Aorta (tissue), 5 donors: ENCODE data around the gene INPP5E. TPM values are rescaled to one million over a fixed set of nuclear protein-coding genes. Genes with fewer than 3 reads are reported as not detected.

Source experiments
- ATAC-seq: fragments of 200-7000 bp; cut with Tn5 transposase; one replicate; pipeline ENCODE4 v1.9.1; 2022; ENCODE audit warnings: moderate library complexity; ENCODE audit not compliant: low FRiP score
- DNase-seq, 2 donors: peaks; one replicate each; pipeline ENCODE4 v3.0.0-alpha.2; 2020
- H3K27ac ChIP-seq, 2 donors: one replicate each; pipeline ENCODE4 v1.5.1; 2013; ENCODE audit warnings: low read length in 2 of 2, mild to moderate bottlenecking in 2 of 2, moderate library complexity in 2 of 2, control low read depth in 1 of 2, inconsistent platforms in 1 of 2, low read depth in 1 of 2
- H3K27me3 ChIP-seq, 2 donors: one replicate each; pipeline ENCODE4 v1.6.1; 2013; ENCODE audit warnings: control low read depth in 1 of 2, low read length in 1 of 2, mild to moderate bottlenecking in 1 of 2, moderate library complexity in 1 of 2; ENCODE audit not compliant: insufficient read depth in 2 of 2, control insufficient read depth in 1 of 2
- H3K36me3 ChIP-seq, 2 donors: one replicate each; pipeline ENCODE4 v1.6.1; 2013; ENCODE audit warnings: control low read depth in 1 of 2, low read length in 1 of 2, mild to moderate bottlenecking in 1 of 2; ENCODE audit not compliant: insufficient read depth in 2 of 2, control insufficient read depth in 1 of 2
- H3K4me1 ChIP-seq, 2 donors: one replicate each; pipeline ENCODE4 v1.6.1; 2013; ENCODE audit warnings: low read length in 2 of 2, control low read depth in 1 of 2, mild to moderate bottlenecking in 1 of 2, moderate library complexity in 1 of 2; ENCODE audit not compliant: insufficient read depth in 2 of 2, control insufficient read depth in 1 of 2
- H3K4me3 ChIP-seq, 2 donors: one replicate each; pipeline ENCODE4 v1.5.1; 2013; ENCODE audit warnings: low read length in 2 of 2, control low read depth in 1 of 2, mild to moderate bottlenecking in 1 of 2
- H3K9me3 ChIP-seq: one replicate; pipeline ENCODE4 v1.6.1; 2013; ENCODE audit warnings: mild to moderate bottlenecking, low read length; ENCODE audit not compliant: control insufficient read depth
- WGBS, 2 donors: extraction: QIAGEN DNeasy Blood & Tissue Kit; methylation state at CpG; one replicate each; pipeline ENCODE4 v1.1.7; 2013; 5-methylcytosine and 5-hydroxymethylcytosine counted together
- intact Hi-C, 2 donors: fragments of 100-400 bp; cut with DNase I; formaldehyde crosslinking; loops; one replicate each; pipeline versions ENCODE4 v1.14.2 to v1.15.0; 2022
- polyA plus RNA-seq, 2 donors: library from polyadenylated mRNA; stranded (reverse); fragments of 200-250 nt; gene quantifications; one replicate each; pipeline ENCODE4 v1.2.3, GENCODE V29; 2013
- total RNA-seq, 2 donors: library from RNA; stranded (reverse); fragmentation: NEBNext Ultra II Directional; extraction: Animal tissue kit (Norgen Biotek cat#: 25700); gene quantifications; one replicate each; pipeline ENCODE4 v1.2.1, GENCODE V29; 2021
- donor health status: healthy with polysubstance abuse.
- donor health status: Bipolar disorder and iron deficiency.
- donor health status: DM: no; HTN: no; CAD: no.
- donor health status: DM: no; HTN: no; CAD: no.
- donor health status: DM: yes; HTN: yes; CAD: no.

Gene INPP5E
- total and polyA plus RNA-seq, 4 donors, result 2.8 to 15.6 (median 11.7) TPM

GRCh38 chr9:136419092-136419420 is 20.6 kb downstream of the INPP5E start:
- Histone ChIP-seq H3K9me3 (no peaks in the 10 kb centered on the region), H3K4me3 (no peak overlapping the region), H3K36me3 (peaks cover 3 to 19% of the 10 kb centered on the region in 2 donors), H3K4me1 (no peaks in the 10 kb centered on the region), H3K27me3 (no peaks in the 10 kb centered on the region), H3K27ac (no peak overlapping the region)
- DNase-seq (no peak), ATAC-seq (no peak)
- intact Hi-C loops, result no loop called here
- 92 to 93% methylated on average over 12 of the region's 12 CpGs for WGBS, 2 donors

GRCh38 chr9:136418182-136419091 is 21.2 kb downstream of the INPP5E start:
- Histone ChIP-seq H3K4me3 (no peak overlapping the region), H3K27me3 (no peaks in the 10 kb centered on the region), H3K36me3 (peaks cover 3 to 22% of the 10 kb centered on the region in 2 donors), H3K4me1 (no peaks in the 10 kb centered on the region), H3K9me3 (no peaks in the 10 kb centered on the region), H3K27ac (no peak overlapping the region)
- no peak for ATAC-seq
- no peak for DNase-seq
- intact Hi-C loops, result no loop called here
- WGBS, 2 donors, result 91% methylated on average over 48 of the region's 48 CpGs

- ATAC-seq, result no peak
- Histone ChIP-seq H3K4me3 (no peak overlapping the region), H3K36me3 (peaks cover 3 to 19% of the 10 kb centered on the region in 2 donors), H3K27me3 (no peaks in the 10 kb centered on the region), H3K27ac (no peak overlapping the region), H3K4me1 (no peaks in the 10 kb centered on the region), H3K9me3 (no peaks in the 10 kb centered on the region)
- 90 to 91% methylated on average over 19 of the region's 19 CpGs for WGBS, 2 donors
- no peak for DNase-seq
- intact Hi-C loops, result no loop called here
Measured at GRCh38 chr9:136416914-136417313, 22.7 kb downstream of the INPP5E start.

- no peak for ATAC-seq
- intact Hi-C loops, result no loop called here
- H3K27me3 ChIP-seq, result no peaks in the 10 kb centered on the region
- H3K36me3 ChIP-seq, result peaks cover 3 to 17% of the 10 kb centered on the region in 2 donors
- H3K4me3 ChIP-seq, result no peak overlapping the region
- WGBS, 2 donors, result 91 to 93% methylated on average over 8 of the region's 8 CpGs
- no peak overlapping the region for H3K27ac ChIP-seq
- no peak for DNase-seq
- H3K9me3 ChIP-seq, result no peaks in the 10 kb centered on the region
- H3K4me1 ChIP-seq, result no peaks in the 10 kb centered on the region
Measured at GRCh38 chr9:136416427-136416826, 23.2 kb downstream of the INPP5E start.

GRCh38 chr9:136412962-136413361 is 26.7 kb downstream of the INPP5E start:
- Histone ChIP-seq H3K36me3 (peaks cover 0 to 7% of the 10 kb centered on the region in 2 donors), H3K27ac (no peak overlapping the region), H3K9me3 (no peaks in the 10 kb centered on the region), H3K27me3 (no peaks in the 10 kb centered on the region), H3K4me3 (no peak overlapping the region), H3K4me1 (no peaks in the 10 kb centered on the region)
- 53 to 58% methylated on average over 9 of the region's 9 CpGs for WGBS, 2 donors
- no peak for DNase-seq
- intact Hi-C loops, result loop anchor here in 1 of 2 donors (5.0 kb wide), 1 partner anchor 69 kb away; the partner anchor contains the start of gene SEC16A
- ATAC-seq, result no peak

GRCh38 chr9:136411378-136411777 is 28.3 kb downstream of the INPP5E start:
- no peak overlapping the region for H3K27ac ChIP-seq
- 49 to 53% methylated on average over 4 of the region's 4 CpGs for WGBS, 2 donors
- intact Hi-C loops, result loop anchor here in 1 of 2 donors (5.0 kb wide), 1 partner anchor 71 kb away; the partner anchor contains the start of gene SEC16A

GRCh38 chr9:136410500-136411287 is 29.0 kb downstream of the INPP5E start, which contains the start of the genes ENTR1 and PMPCA:
TSS of gene ENTR1 (minus strand) at chr9:136410614. CDS start at chr9:136410397, 217 bp downstream.
TSS of gene PMPCA (plus strand) at chr9:136410658. CDS start at chr9:136410669, 11 bp downstream.
- DNase-seq (peak; percentile 96 to 99), ATAC-seq (peak; percentile 93)
- Histone ChIP-seq H3K27me3 (no peaks in the 10 kb centered on the region), H3K27ac (peak within 1 kb of the TSS in 1 of 2 donors; percentile 9), H3K4me3 (peak within 1 kb of the TSS; percentile 44 to 91), H3K4me1 (no peaks in the 10 kb centered on the region), H3K9me3 (no peaks in the 10 kb centered on the region), H3K36me3 (peaks cover 0 to 4% of the 10 kb centered on the region in 2 donors)
- whole genome bisulfite sequencing, 2 donors, result 0% methylated on average over 75 to 83 of the region's 83 CpGs
- intact Hi-C loops, result loop anchor here in 1 of 2 donors (5.0 kb wide), 1 partner anchor 72 kb away; the partner anchor contains the start of gene SEC16A

More at GRCh38 chr9:136411378-136411777, 28.3 kb downstream of the INPP5E start:
- H3K9me3 ChIP-seq, result no peaks in the 10 kb centered on the region
- no peaks in the 10 kb centered on the region for H3K27me3 ChIP-seq
- peaks cover 0 to 4% of the 10 kb centered on the region in 2 donors for H3K36me3 ChIP-seq
- DNase-seq (no peak), ATAC-seq (no peak)
- no peaks in the 10 kb centered on the region for H3K4me1 ChIP-seq
- H3K4me3 ChIP-seq, result peak overlapping the region in 1 of 2 donors; percentile 91
